H1 (cell line): ENCODE measurements around the gene SCRN1. TPM values are rescaled to one million over a fixed set of nuclear protein-coding genes. Genes with fewer than 3 reads are reported as not detected.
A peak's percentile ranks its signal among the peaks of the same experiment; 100 is the strongest.

Experiments used
- ASH2L ChIP-seq: fragments of 200-600, 300-600 bp; sonication (generic); IDR thresholded peaks from one replicate; pipeline ENCODE4 v1.7.1; 2017; ENCODE audit warnings: low read length
- BRCA1 ChIP-seq: IDR thresholded peaks from 2 replicates; pipeline ENCODE4 v1.6.1; 2012; ENCODE audit warnings: low read depth, low read length, improper control_type of control experiment
- CBX5 ChIP-seq: fragments of 300-800, 300-1000 bp; sonication (generic); IDR thresholded peaks from 2 replicates; pipeline ENCODE4 v1.7.1; 2016; ENCODE audit warnings: antibody characterized with exemption, low read length, low read depth
- CEBPB ChIP-seq: IDR thresholded peaks from 2 replicates; pipeline ENCODE4 v1.6.1; 2012; ENCODE audit warnings: low read depth, low read length
- CTBP2 ChIP-seq: IDR thresholded peaks from 2 replicates; pipeline ENCODE4 v1.7.0; 2011; ENCODE audit warnings: borderline replicate concordance, mild to moderate bottlenecking, moderate library complexity, mixed read lengths, low read length; ENCODE audit not compliant: insufficient read depth, insufficient read length
- E2F6 ChIP-seq: IDR thresholded peaks from 2 replicates; pipeline ENCODE4 v1.6.1; 2012; ENCODE audit warnings: inconsistent platforms
- EGR1 ChIP-seq: IDR thresholded peaks from 2 replicates; pipeline ENCODE4 v1.6.1; 2011; ENCODE audit warnings: low read depth, low read length, borderline replicate concordance
- EP300 ChIP-seq, 2 experiments: IDR thresholded peaks; 1 replicate in 1 of 2; 2 replicates in 1 of 2; pipeline ENCODE4 v1.6.1; 2011 to 2012; ENCODE audit warnings: low read depth in 2 of 2, low read length in 2 of 2, mild to moderate bottlenecking in 2 of 2, borderline replicate concordance in 1 of 2, inconsistent platforms in 1 of 2, moderate library complexity in 1 of 2
- GABPA ChIP-seq: IDR thresholded peaks from 2 replicates; pipeline ENCODE4 v1.6.1; 2011; ENCODE audit warnings: mild to moderate bottlenecking, low read length, moderate library complexity, borderline replicate concordance; ENCODE audit not compliant: insufficient read depth
- HDAC2 ChIP-seq, 2 experiments: fragments of 300-600 bp in 1 of 2; sonication (generic) in 1 of 2; IDR thresholded peaks; 2 replicates each; pipeline ENCODE4 v1.6.1; 2011 to 2012; ENCODE audit warnings: low read depth in 2 of 2, low read length in 2 of 2, mild to moderate bottlenecking in 2 of 2, moderate library complexity in 2 of 2, borderline replicate concordance in 1 of 2, inconsistent platforms in 1 of 2
- JUND ChIP-seq: IDR thresholded peaks from 2 replicates; pipeline ENCODE4 v1.6.1; 2011; ENCODE audit warnings: mild to moderate bottlenecking, improper control_type of control experiment, low read length
- KDM5A ChIP-seq: fragments of 200-600 bp; IDR thresholded peaks from 2 replicates; pipeline ENCODE4 v1.7.1; 2012; ENCODE audit warnings: mild to moderate bottlenecking, low read length, inconsistent platforms, mixed read lengths
- NANOG ChIP-seq: IDR thresholded peaks from 2 replicates; pipeline ENCODE4 v1.6.1; 2011; ENCODE audit warnings: low read length, low read depth, mild to moderate bottlenecking, inconsistent platforms; ENCODE audit not compliant: insufficient read depth, poor library complexity, severe bottlenecking
- NRF1 ChIP-seq: IDR thresholded peaks from 2 replicates; pipeline ENCODE4 v1.6.1; 2011; ENCODE audit warnings: mild to moderate bottlenecking, low read depth, low read length, improper control_type of control experiment
- POLR2AphosphoS5 ChIP-seq: IDR thresholded peaks from 2 replicates; pipeline ENCODE4 v1.6.1; 2011; ENCODE audit warnings: low read depth, low read length
- RBBP5 ChIP-seq: IDR thresholded peaks from 2 replicates; pipeline ENCODE4 v1.7.1; 2012; ENCODE audit warnings: low read depth, mild to moderate bottlenecking, inconsistent platforms, low read length, moderate library complexity, borderline replicate concordance
- SIN3A ChIP-seq, 2 experiments: IDR thresholded peaks in 1 of 2; conservative IDR thresholded peaks in 1 of 2; 2 replicates each; pipeline ENCODE4 v1.6.1; 2011 to 2012; ENCODE audit warnings: low read length in 2 of 2, improper control_type of control experiment in 1 of 2, low read depth in 1 of 2, mild to moderate bottlenecking in 1 of 2
- SIRT6 ChIP-seq: IDR thresholded peaks from one replicate; pipeline ENCODE4 v1.7.1; 2012; ENCODE audit warnings: low read length, inconsistent platforms
- SP2 ChIP-seq: IDR thresholded peaks from 2 replicates; pipeline ENCODE4 v1.6.1; 2012; ENCODE audit warnings: mild to moderate bottlenecking, low read length, inconsistent platforms
- SP4 ChIP-seq: IDR thresholded peaks from 2 replicates; pipeline ENCODE4 v1.6.1; 2012; ENCODE audit warnings: low read length, inconsistent platforms
- SUZ12 ChIP-seq: fragments of 200-600 bp; sonication (generic); IDR thresholded peaks from 2 replicates; pipeline ENCODE4 v1.6.1; 2012; ENCODE audit warnings: mild to moderate bottlenecking, inconsistent platforms, low read length, moderate library complexity, mixed read lengths
- TAF7 ChIP-seq: optimal IDR thresholded peaks from 2 replicates; pipeline ENCODE3; 2011; ENCODE audit warnings: low read depth, mild to moderate bottlenecking, inconsistent platforms, low read length, moderate library complexity, borderline replicate concordance
- TBP ChIP-seq: IDR thresholded peaks from 2 replicates; pipeline ENCODE4 v1.6.1; 2011; ENCODE audit warnings: low read depth, low read length, improper control_type of control experiment
- polyA plus RNA-seq, 7 experiments: library from polyadenylated mRNA; depleted of rRNA in 3 of 7; stranded (reverse) in 5 of 7; unstranded in 2 of 7; fragments of >200 nt in 5 of 7; fragments of 200-250 nt in 2 of 7; gene quantifications; 1 replicate in 5 of 7; 2 replicates in 1 of 7; 4 replicates in 1 of 7; pipeline versions ENCODE4 v1.2.1 to v1.2.3, GENCODE V29; 2011 to 2013; ENCODE audit warnings: missing spikeins in 2 of 7, mixed read lengths in 2 of 7
- total RNA-seq: library from RNA; stranded (reverse); fragmentation: NEBNext Ultra II Directional; extraction: Animal tissue kit (Norgen Biotek cat#: 25700); gene quantifications from 2 replicates; pipeline ENCODE4 v1.2.1, GENCODE V29; 2021

SCRN1 gene
- total and polyA plus RNA-seq, 2 of the 8 experiments (the other 6 are each of a cell fraction or from before 2014, with no cell fraction given): 36.0 to 75.8 TPM

- no peak for TF ChIP-seq NRF1
- no peak for TF ChIP-seq CEBPB
- TF ChIP-seq SUZ12: no peak
- TF ChIP-seq ASH2L: peak; percentile 87
- no peak for TF ChIP-seq EP300 (IDR thresholded peaks at IDR 0.05; ENCODE audit: borderline replicate concordance in 1 of 2, low read depth in 2 of 2, low read length in 2 of 2)
- no peak for TF ChIP-seq KDM5A
- no peak for TF ChIP-seq NANOG
- no peak for TF ChIP-seq EGR1
- TF ChIP-seq TAF7: peak; percentile 17
- peak; percentile 56; the same call in 1 of the 2 replicates for TF ChIP-seq E2F6
- no peak for TF ChIP-seq SIRT6
- no peak for TF ChIP-seq RBBP5
- TF ChIP-seq BRCA1: no peak
- TF ChIP-seq HDAC2 (IDR thresholded peaks at IDR 0.05; ENCODE audit: borderline replicate concordance in 1 of 2, low read depth in 2 of 2, low read length in 2 of 2): no peak
- TF ChIP-seq SIN3A (conservative IDR thresholded peaks at IDR 0.05 in 1 of 2, IDR thresholded peaks at IDR 0.05 in 1 of 2; ENCODE audit: low read depth in 1 of 2, low read length in 2 of 2): no peak; a peak in 1 of 4 replicates
- TF ChIP-seq POLR2AphosphoS5: no peak; the same call in 1 of the 2 replicates
- peak; percentile 57; the same call in 1 of the 2 replicates for TF ChIP-seq TBP
- TF ChIP-seq JUND: no peak
- TF ChIP-seq GABPA: no peak
- TF ChIP-seq SP2: no peak
- no peak for TF ChIP-seq SP4
- no peak for TF ChIP-seq CBX5
- no peak for TF ChIP-seq CTBP2
Observed at GRCh38 chr7:29988424-29989256, 961 bp downstream of the SCRN1 start (continued).
